Heart left ventricle (tissue), 13 donors: ENCODE measurements around the gene SDHB.

Experiments used
- CTCF ChIP-seq, 12 donors: fragments of 200-600 bp; sonication (generic) in 4 of 12; IDR thresholded peaks; one replicate each; pipeline versions ENCODE4 v1.5.0 to v1.8.0; 2018 to 2022; ENCODE audit warnings: antibody characterized with exemption in 12 of 12, mild to moderate bottlenecking in 5 of 12
- POLR2A ChIP-seq, 2 donors: fragments of 450-650 bp; IDR thresholded peaks; one replicate each; pipeline ENCODE4 v1.6.1; 2017; ENCODE audit warnings: antibody characterized with exemption in 2 of 2, mild to moderate bottlenecking in 2 of 2, moderate library complexity in 2 of 2
- donor health status: ischemic (EF 13 %, LVEDD 7.1; RV severe dilation, severe dysfunction).
- donor health status: DM: no; HTN: yes; CAD: no.
- donor health status: DM: no; HTN: no; CAD: no.
- donor health status: ischemic (EF 25% LVEDD 6.9; RV normal size, moderate dysfunction).
- donor health status: ischemic (EF 25% LVEDD 5.7; RV mildly dilated, moderate dysfunction).
- donor health status: ischemic (EF 35%, LVEDD 5.7; RV mildly dilated, moderate dysfunction).
- donor health status: nonischemic (EF 11% LVEDD 7.7; RV severe dilation, severe dysfunction).
- donor health status: DM: yes; HTN: yes; CAD: no.
- donor health status: PGD.
- donor health status: ischemic (EF 29% LVEDD 5.4; RV normal size, mild dysfunction).
- donor health status: nonischemic (EF 23%, LVEDD 6.1; RV moderate dilation, normal function).

- TF ChIP-seq POLR2A (IDR thresholded peaks at IDR 0.05): no peak
- TF ChIP-seq CTCF (IDR thresholded peaks at IDR 0.05): no peak
Observed at GRCh38 chr1:16980473-16981268, 73.2 kb downstream of the SDHB start, which contains the start of gene MFAP2.
